Measurements from ENCODE around the gene ASCL3. TPM values are rescaled to one million over a fixed set of nuclear protein-coding genes. Genes with fewer than 3 reads are reported as not detected.
"Not testable (repeated sequence)": the region's sequence is repeated elsewhere in the genome, so short reads cannot be mapped to it uniquely, and the experiment has no call there.

The ASCL3 gene
- total RNA-seq, 2 donors from 2014 or later, result not detected

DNA sequence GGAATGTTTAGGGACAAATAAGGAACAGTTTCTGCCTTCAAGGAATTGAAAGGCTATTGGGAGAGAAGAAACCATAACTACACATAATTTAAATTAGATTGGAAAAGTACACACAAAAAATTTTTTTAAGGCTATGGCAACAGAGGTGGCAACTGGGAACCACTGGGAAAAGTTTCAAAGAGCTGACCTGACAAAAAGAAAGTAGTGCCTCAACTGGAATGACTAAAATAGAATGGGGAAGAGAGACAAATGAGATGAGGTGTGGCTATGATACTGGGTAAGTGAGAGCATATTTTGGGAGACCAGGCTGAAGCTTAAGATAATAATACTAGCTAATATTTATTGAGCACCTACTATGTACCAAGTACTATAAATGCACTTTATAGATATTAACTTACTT lies 34.7 kb downstream of the ASCL3 start:
- H3K4me1 ChIP-seq, result no peaks in the 10 kb centered on the region
- no peak overlapping the region for H3K9ac ChIP-seq (ENCODE audit: low read depth in 2 of 2, low read length in 2 of 2)
- no peak overlapping the region for H3K4me3 ChIP-seq
- no peak overlapping the region for H3K27ac ChIP-seq
- intact Hi-C loops (cut with DNase I), result no loop called here
- no peak for DNase-seq
- TF ChIP-seq, protein P1, sequence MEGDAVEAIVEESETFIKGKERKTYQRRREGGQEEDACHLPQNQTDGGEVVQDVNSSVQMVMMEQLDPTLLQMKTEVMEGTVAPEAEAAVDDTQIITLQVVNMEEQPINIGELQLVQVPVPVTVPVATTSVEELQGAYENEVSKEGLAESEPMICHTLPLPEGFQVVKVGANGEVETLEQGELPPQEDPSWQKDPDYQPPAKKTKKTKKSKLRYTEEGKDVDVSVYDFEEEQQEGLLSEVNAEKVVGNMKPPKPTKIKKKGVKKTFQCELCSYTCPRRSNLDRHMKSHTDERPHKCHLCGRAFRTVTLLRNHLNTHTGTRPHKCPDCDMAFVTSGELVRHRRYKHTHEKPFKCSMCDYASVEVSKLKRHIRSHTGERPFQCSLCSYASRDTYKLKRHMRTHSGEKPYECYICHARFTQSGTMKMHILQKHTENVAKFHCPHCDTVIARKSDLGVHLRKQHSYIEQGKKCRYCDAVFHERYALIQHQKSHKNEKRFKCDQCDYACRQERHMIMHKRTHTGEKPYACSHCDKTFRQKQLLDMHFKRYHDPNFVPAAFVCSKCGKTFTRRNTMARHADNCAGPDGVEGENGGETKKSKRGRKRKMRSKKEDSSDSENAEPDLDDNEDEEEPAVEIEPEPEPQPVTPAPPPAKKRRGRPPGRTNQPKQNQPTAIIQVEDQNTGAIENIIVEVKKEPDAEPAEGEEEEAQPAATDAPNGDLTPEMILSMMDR (IDR thresholded peaks at IDR 0.05), result no peak
- no peaks in the 10 kb centered on the region for H3K36me3 ChIP-seq
- H3K27me3 ChIP-seq, result no peaks in the 10 kb centered on the region
- H3K9me3 ChIP-seq, result no peaks in the 10 kb centered on the region

DNA sequence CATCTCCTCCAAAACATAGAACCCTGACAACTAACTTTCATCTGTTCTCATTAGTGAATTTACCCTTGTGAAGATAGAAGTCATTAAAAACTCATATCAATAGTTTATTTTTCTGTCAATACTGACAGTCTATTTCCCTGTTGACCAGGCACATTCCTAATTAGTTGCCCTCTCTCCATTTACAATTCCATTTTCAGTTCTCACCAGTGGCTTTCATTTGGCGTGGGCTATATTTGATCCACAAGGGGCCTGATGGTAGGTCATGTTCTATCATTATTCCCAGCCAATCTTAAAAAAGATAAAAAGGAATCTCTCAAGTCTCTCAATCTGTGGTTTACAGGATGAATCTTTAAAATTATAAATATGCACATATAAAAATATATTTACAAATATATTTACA lies 35.7 kb downstream of the ASCL3 start:
- H3K9me3 ChIP-seq, result no peaks in the 10 kb centered on the region
- DNase-seq, result no peak
- H3K27ac ChIP-seq, result no peak overlapping the region
- H3K4me1 ChIP-seq, result no peaks in the 10 kb centered on the region
- no peak overlapping the region for H3K9ac ChIP-seq (ENCODE audit: low read depth in 2 of 2, low read length in 2 of 2)
- H3K36me3 ChIP-seq, result no peaks in the 10 kb centered on the region
- H3K27me3 ChIP-seq, result no peaks in the 10 kb centered on the region
- TF ChIP-seq, protein P1 (IDR thresholded peaks at IDR 0.05), result no peak
- intact Hi-C loops (cut with DNase I), result no loop called here
- no peak overlapping the region for H3K4me3 ChIP-seq

DNA sequence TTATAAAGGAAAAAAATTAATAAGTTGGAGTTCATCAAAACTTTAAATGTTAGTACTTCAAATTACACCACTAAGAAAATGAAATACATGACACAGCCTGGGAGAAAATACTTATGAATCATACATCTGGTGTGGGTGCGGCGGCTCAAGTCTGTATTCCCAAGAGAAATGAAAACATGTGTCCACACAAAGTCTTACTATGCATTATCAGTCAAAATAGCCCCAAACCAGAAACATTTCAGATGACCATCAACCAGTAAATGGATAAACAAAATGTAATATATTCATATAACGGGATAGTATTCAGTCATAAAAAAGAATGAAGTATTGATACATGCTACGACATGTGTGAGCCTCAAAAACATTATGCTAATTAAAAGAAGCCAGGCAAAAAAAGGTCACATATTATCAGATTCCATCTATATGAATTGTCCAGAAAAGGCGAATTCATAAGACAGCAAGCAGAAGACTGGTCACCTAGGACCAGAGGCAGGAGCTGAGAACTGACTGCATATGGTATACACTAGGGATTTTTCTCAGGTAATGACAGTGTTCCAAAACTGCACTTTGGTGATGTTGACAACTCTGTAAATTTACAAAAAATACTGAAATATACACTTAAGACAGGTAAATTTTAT lies 37.2 kb downstream of the ASCL3 start:
- H3K9ac ChIP-seq (ENCODE audit: low read depth in 2 of 2, low read length in 2 of 2), result no peak overlapping the region
- no peaks in the 10 kb centered on the region for H3K4me1 ChIP-seq
- intact Hi-C loops (cut with DNase I), result no loop called here
- no peak overlapping the region for H3K4me3 ChIP-seq
- no peaks in the 10 kb centered on the region for H3K27me3 ChIP-seq
- no peak for DNase-seq
- no peaks in the 10 kb centered on the region for H3K36me3 ChIP-seq
- H3K27ac ChIP-seq, result no peak overlapping the region
- no peaks in the 10 kb centered on the region for H3K9me3 ChIP-seq
- TF ChIP-seq, protein P1 (IDR thresholded peaks at IDR 0.05), result no peak

DNA sequence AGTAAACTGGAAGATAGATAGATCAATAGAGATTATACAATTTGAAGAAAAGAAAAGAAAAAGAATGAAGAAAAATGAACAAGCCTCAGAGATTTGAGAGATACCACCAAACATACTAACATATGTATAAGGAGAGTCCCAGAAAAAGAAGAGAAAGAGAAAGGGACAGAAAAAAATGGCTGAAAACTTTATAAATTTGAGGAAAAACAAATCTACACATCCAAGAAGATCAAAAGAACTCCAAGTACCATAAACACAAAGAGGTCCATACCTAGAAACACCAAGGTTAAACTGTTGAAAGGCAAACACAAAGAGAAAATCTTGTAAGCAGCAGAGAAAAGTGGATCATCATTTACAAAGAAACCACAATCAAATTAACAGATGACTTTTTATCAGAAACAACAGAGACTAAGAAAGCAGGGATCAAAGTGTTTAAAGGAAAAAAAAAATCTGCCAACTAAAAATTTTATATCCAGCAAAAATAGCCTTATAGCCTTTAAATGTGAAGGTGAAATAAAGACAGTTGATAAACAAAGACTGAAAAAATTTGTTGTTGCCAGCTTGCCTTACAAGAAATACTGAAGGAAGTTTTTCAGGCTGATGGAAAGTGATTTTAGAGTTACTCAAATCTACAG lies 43.6 kb downstream of the ASCL3 start:
- no peak overlapping the region for H3K4me3 ChIP-seq
- no peaks in the 10 kb centered on the region for H3K36me3 ChIP-seq
- intact Hi-C loops (cut with DNase I), result no loop called here
- TF ChIP-seq, protein P1 (IDR thresholded peaks at IDR 0.05), result no peak
- DNase-seq, result no peak
- no peak overlapping the region for H3K27ac ChIP-seq
- H3K9ac ChIP-seq (ENCODE audit: low read depth in 2 of 2, low read length in 2 of 2), result no peak overlapping the region
- no peaks in the 10 kb centered on the region for H3K9me3 ChIP-seq
- H3K27me3 ChIP-seq, result no peaks in the 10 kb centered on the region
- no peaks in the 10 kb centered on the region for H3K4me1 ChIP-seq

DNA sequence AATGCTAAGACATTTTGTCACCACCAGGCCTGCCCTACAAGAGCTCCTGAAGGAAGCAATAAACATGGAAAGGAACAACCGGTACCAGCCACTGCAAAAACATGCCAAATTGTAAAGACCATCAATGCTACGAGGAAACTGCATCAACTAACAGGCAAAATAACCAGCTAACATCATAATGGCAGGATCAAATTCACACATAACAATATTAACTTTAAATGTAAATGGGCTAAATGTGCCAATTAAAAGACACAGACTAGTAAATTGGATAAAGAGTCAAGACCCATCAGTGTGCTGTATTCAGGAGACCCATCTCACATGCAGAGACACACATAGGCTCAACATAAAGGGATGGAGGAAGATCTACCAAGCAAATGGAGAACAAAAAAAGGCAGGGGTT lies 51.6 kb downstream of the ASCL3 start:
- H3K4me1 ChIP-seq; H3K9me3 ChIP-seq; H3K9ac ChIP-seq (ENCODE audit: low read depth in 2 of 2, low read length in 2 of 2); H3K27me3 ChIP-seq; intact Hi-C loops (cut with DNase I); H3K4me3 ChIP-seq; H3K27ac ChIP-seq; DNase-seq; H3K36me3 ChIP-seq: not testable (repeated sequence)

Other genes starting within 250 kb of the ASCL3 start
- gene AKIP1, start 31.8 kb downstream of the ASCL3 start, total RNA-seq, result 10 to 100 TPM; 16.7 to 22.3 TPM
- gene C11orf16, start 10.1 kb downstream of the ASCL3 start, total RNA-seq, result not detected
- 10 to 100 TPM; 55.3 to 69.3 TPM for gene TMEM9B, start 21.4 kb upstream of the ASCL3 start, total RNA-seq
- gene NRIP3, start 61.0 kb upstream of the ASCL3 start, total RNA-seq, result under 1 TPM; 0.20 to 0.42 TPM
- 1 to 10 TPM; 2.5 to 7.5 TPM for gene SCUBE2, start 148.6 kb upstream of the ASCL3 start, total RNA-seq

Data from colonic mucosa (tissue), 4 donors.